Stimulated activated CD8-positive, alpha-beta memory T cell treated with anti-CD3 and anti-CD28 coated beads, Interleukin-4, amount 100 ng/mL, for 1 hour (primary cell): ENCODE results near the gene ZNF644.
A peak's percentile ranks its signal among the peaks of the same experiment; 100 is the strongest.
"Not testable (repeated sequence)": the region's sequence is repeated elsewhere in the genome, so short reads cannot be mapped to it uniquely, and the experiment has no call there.

Experiments used
- DNase-seq, 2 donors: peaks; one replicate each; pipeline ENCODE4 v3.0.0-alpha.2; 2020; ENCODE audit warnings: low read depth in 2 of 2, low spot score in 1 of 2

Gene ZNF644

GRCh38 chr1:91021686-91022517 is at the start of gene ZNF644:
Gene ZNF644, minus strand, starts transcription at chr1:91022035. Its CDS starts 39,682 bp downstream, at chr1:90982353.
- DNase-seq, result peak; percentile 70 to 80

- DNase-seq, result no peak
These were observed 48.5 kb upstream of the ZNF644 start for GRCh38 chr1:91070298-91070697.

GRCh38 chr1:91066538-91066937 is 44.7 kb upstream of the ZNF644 start:
- DNase-seq, result no peak

GRCh38 chr1:91065337-91065736 is 43.5 kb upstream of the ZNF644 start:
- no peak for DNase-seq

GRCh38 chr1:91063403-91063802 is 41.6 kb upstream of the ZNF644 start:
- not testable (repeated sequence) for DNase-seq

- DNase-seq, result no peak
These were observed 37.3 kb upstream of the ZNF644 start for GRCh38 chr1:91059157-91059556.

- no peak for DNase-seq
These were observed 35.9 kb upstream of the ZNF644 start for GRCh38 chr1:91057784-91058183.

GRCh38 chr1:91054780-91055481 is 33.1 kb upstream of the ZNF644 start:
- DNase-seq, result no peak

GRCh38 chr1:91053630-91054029 is 31.8 kb upstream of the ZNF644 start:
- no peak for DNase-seq

- not testable (repeated sequence) for DNase-seq
These were observed 27.7 kb upstream of the ZNF644 start for GRCh38 chr1:91049551-91049950.

GRCh38 chr1:91046766-91047165 is 24.9 kb upstream of the ZNF644 start:
- no peak for DNase-seq

- DNase-seq, result no peak
These were observed 23.4 kb upstream of the ZNF644 start for GRCh38 chr1:91045284-91045683.

- DNase-seq, result not testable (repeated sequence)
These were observed 22.9 kb upstream of the ZNF644 start for GRCh38 chr1:91044776-91045175.

- DNase-seq, result not testable (repeated sequence)
These were observed 20.5 kb upstream of the ZNF644 start for GRCh38 chr1:91042372-91042771.

GRCh38 chr1:91038582-91038981 is 16.7 kb upstream of the ZNF644 start:
- no peak for DNase-seq

GRCh38 chr1:91036894-91037829 is 15.3 kb upstream of the ZNF644 start:
- no peak for DNase-seq

GRCh38 chr1:91032349-91032748 is 10.5 kb upstream of the ZNF644 start:
- DNase-seq, result no peak

- no peak for DNase-seq
These were observed 9.2 kb upstream of the ZNF644 start for GRCh38 chr1:91031081-91031480.

- no peak for DNase-seq
These were observed 4.9 kb upstream of the ZNF644 start for GRCh38 chr1:91026777-91027176.

- no peak for DNase-seq
These were observed 4.5 kb upstream of the ZNF644 start for GRCh38 chr1:91026320-91026719.

- no peak for DNase-seq
These were observed 2.8 kb upstream of the ZNF644 start for GRCh38 chr1:91024481-91025119.
